HepG2 (cell line): ENCODE data around the gene SSBP4. TPM values are rescaled to one million over a fixed set of nuclear protein-coding genes. Genes with fewer than 3 reads are reported as not detected.

Source experiments
- ARNTL ChIP-seq: sonication (generic); formaldehyde crosslinking; IDR thresholded peaks from 2 replicates; pipeline ENCODE4 v1.4.0; 2020; ENCODE audit warnings: mild to moderate bottlenecking, missing genetic modification reagents
- FOXK2 ChIP-seq: fragments of 450-650 bp; IDR thresholded peaks from 2 replicates; pipeline ENCODE4 v1.6.1; 2016
- MLXIP ChIP-seq: sonication (generic); formaldehyde crosslinking; IDR thresholded peaks from 2 replicates; pipeline ENCODE4 v1.9.0; 2021; ENCODE audit warnings: missing genetic modification reagents, borderline replicate concordance
- NFRKB ChIP-seq: fragments of 450-650 bp; IDR thresholded peaks from 2 replicates; pipeline ENCODE4 v1.6.1; 2017
- SNAPC5 ChIP-seq: sonication (generic); formaldehyde crosslinking; IDR thresholded peaks from 2 replicates; pipeline ENCODE4 v1.8.1; 2023; ENCODE audit warnings: mild to moderate bottlenecking, missing genetic modification reagents, borderline replicate concordance
- ZBTB34 ChIP-seq: sonication (generic); formaldehyde crosslinking; IDR thresholded peaks from 2 replicates; pipeline ENCODE4 v1.8.0; 2022; ENCODE audit warnings: mild to moderate bottlenecking, missing genetic modification reagents
- ZBTB4 ChIP-seq: sonication (generic); formaldehyde crosslinking; IDR thresholded peaks from 2 replicates; pipeline ENCODE4 v1.4.0; 2020; ENCODE audit warnings: missing genetic modification reagents, mild to moderate bottlenecking, borderline replicate concordance
- ZFAT ChIP-seq: sonication (generic); formaldehyde crosslinking; conservative IDR thresholded peaks from 2 replicates; pipeline ENCODE4 v1.8.1; 2023; ENCODE audit warnings: missing genetic modification reagents, inconsistent platforms
- ZMYM2 ChIP-seq: sonication (generic); formaldehyde crosslinking; IDR thresholded peaks from 2 replicates; pipeline ENCODE4 v1.8.0; 2022; ENCODE audit warnings: mild to moderate bottlenecking, missing genetic modification reagents
- ZNF251 ChIP-seq: sonication (generic); formaldehyde crosslinking; IDR thresholded peaks from 2 replicates; pipeline ENCODE4 v1.9.0; 2021; ENCODE audit warnings: mild to moderate bottlenecking, missing genetic modification reagents
- ZNF615 ChIP-seq: sonication (generic); formaldehyde crosslinking; IDR thresholded peaks from 2 replicates; pipeline ENCODE4 v1.5.0; 2020; ENCODE audit warnings: mild to moderate bottlenecking, missing genetic modification reagents, borderline replicate concordance
- ZNF703 ChIP-seq: sonication (generic); formaldehyde crosslinking; IDR thresholded peaks from 2 replicates; pipeline ENCODE4 v1.5.1; 2020; ENCODE audit warnings: missing genetic modification reagents, mild to moderate bottlenecking, moderate library complexity, borderline replicate concordance
- ZNF780A ChIP-seq: sonication (generic); formaldehyde crosslinking; IDR thresholded peaks from 2 replicates; pipeline ENCODE4 v1.8.0; 2022; ENCODE audit warnings: mild to moderate bottlenecking, missing genetic modification reagents, moderate library complexity
- polyA plus RNA-seq, 8 experiments: library from polyadenylated mRNA; depleted of rRNA in 3 of 8; stranded (reverse) in 7 of 8; unstranded in 1 of 8; fragments of >200 nt; fragmentation: Illumina TruSeq in 4 of 8; extraction: Trizol in 4 of 8; gene quantifications; 2 replicates each; pipeline versions ENCODE4 v1.2.1 to v1.2.3, GENCODE V29; 2011 to 2016; ENCODE audit warnings: low read depth in 4 of 8, missing spikeins in 1 of 8, mixed read lengths in 1 of 8; ENCODE audit not compliant: insufficient read depth in 1 of 8
- total RNA-seq, 5 experiments: library from RNA; depleted of rRNA; stranded (reverse); fragments of >200 nt; fragmentation: Illumina TruSeq; extraction: Trizol; gene quantifications; 2 replicates each; pipeline ENCODE4 v1.2.3, GENCODE V29; 2016; ENCODE audit warnings: low read depth in 1 of 5
- TF ChIP-seq, protein P1 (sequence below): IDR thresholded peaks from 2 replicates; pipeline ENCODE4 v1.6.1; 2016; ENCODE audit warnings: low read depth, control low read depth
- TF ChIP-seq, protein P2 (sequence below): fragments of 450-650 bp; IDR thresholded peaks from 2 replicates; pipeline ENCODE4 v1.6.1; 2017; ENCODE audit warnings: mild to moderate bottlenecking

The SSBP4 gene
- total and polyA plus RNA-seq, 2 of the 13 experiments (the other 11 are each of a cell fraction or from before 2014, with no cell fraction given), result 20.8 to 39.5 TPM

DNA sequence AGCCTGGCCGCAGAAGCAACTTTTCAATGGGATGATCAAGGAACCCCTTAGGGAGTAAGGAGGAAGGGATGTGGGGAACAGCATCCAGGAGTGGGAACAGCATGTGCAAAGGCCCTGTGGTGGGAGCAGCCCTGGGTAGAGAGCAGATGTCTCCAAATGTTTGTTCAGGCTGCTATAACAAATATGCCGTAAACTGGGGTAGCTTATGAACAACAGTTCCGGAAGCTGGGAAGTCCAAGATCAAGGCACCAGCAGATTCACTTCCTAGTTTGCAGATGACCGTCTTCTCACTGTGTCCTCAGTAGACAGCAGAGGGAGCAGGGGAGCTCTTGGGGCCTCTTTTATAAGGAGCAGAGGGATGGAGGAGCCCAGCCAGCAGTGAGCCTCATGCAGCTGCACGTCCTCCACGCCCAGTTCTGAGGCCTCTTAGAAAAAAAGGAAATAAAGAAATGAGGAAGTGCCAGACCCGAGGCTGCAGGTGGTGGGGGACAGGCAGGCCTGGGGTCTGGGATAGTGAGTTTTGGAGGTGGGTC lies 17.6 kb upstream of the SSBP4 start (continued):
- TF ChIP-seq, protein P1, sequence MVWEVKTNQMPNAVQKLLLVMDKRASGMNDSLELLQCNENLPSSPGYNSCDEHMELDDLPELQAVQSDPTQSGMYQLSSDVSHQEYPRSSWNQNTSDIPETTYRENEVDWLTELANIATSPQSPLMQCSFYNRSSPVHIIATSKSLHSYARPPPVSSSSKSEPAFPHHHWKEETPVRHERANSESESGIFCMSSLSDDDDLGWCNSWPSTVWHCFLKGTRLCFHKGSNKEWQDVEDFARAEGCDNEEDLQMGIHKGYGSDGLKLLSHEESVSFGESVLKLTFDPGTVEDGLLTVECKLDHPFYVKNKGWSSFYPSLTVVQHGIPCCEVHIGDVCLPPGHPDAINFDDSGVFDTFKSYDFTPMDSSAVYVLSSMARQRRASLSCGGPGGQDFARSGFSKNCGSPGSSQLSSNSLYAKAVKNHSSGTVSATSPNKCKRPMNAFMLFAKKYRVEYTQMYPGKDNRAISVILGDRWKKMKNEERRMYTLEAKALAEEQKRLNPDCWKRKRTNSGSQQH (CRISPR knock-in tag), result no peak
- TF ChIP-seq ARNTL (CRISPR knock-in tag), result no peak
- TF ChIP-seq NFRKB, result no peak
- no peak for TF ChIP-seq MLXIP (CRISPR knock-in tag)
- TF ChIP-seq ZMYM2 (CRISPR knock-in tag), result peak; percentile 92
- no peak for TF ChIP-seq ZNF703 (CRISPR knock-in tag)
- TF ChIP-seq ZNF780A (CRISPR knock-in tag), result no peak
- TF ChIP-seq ZBTB34 (CRISPR knock-in tag), result no peak
- TF ChIP-seq ZFAT (CRISPR knock-in tag), result no peak
- TF ChIP-seq FOXK2, result no peak
- no peak for TF ChIP-seq ZBTB4
- no peak for TF ChIP-seq ZNF615 (CRISPR knock-in tag)
- TF ChIP-seq SNAPC5, result no peak
- TF ChIP-seq, protein P2, sequence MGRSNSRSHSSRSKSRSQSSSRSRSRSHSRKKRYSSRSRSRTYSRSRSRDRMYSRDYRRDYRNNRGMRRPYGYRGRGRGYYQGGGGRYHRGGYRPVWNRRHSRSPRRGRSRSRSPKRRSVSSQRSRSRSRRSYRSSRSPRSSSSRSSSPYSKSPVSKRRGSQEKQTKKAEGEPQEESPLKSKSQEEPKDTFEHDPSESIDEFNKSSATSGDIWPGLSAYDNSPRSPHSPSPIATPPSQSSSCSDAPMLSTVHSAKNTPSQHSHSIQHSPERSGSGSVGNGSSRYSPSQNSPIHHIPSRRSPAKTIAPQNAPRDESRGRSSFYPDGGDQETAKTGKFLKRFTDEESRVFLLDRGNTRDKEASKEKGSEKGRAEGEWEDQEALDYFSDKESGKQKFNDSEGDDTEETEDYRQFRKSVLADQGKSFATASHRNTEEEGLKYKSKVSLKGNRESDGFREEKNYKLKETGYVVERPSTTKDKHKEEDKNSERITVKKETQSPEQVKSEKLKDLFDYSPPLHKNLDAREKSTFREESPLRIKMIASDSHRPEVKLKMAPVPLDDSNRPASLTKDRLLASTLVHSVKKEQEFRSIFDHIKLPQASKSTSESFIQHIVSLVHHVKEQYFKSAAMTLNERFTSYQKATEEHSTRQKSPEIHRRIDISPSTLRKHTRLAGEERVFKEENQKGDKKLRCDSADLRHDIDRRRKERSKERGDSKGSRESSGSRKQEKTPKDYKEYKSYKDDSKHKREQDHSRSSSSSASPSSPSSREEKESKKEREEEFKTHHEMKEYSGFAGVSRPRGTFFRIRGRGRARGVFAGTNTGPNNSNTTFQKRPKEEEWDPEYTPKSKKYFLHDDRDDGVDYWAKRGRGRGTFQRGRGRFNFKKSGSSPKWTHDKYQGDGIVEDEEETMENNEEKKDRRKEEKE, result no peak
- TF ChIP-seq ZNF251 (CRISPR knock-in tag), result no peak
